Activated CD8-positive, alpha-beta memory T cell treated with anti-CD3 and anti-CD28 coated beads for 1 hour (primary cell): ENCODE data around the gene PMEPA1.

Experiments used
- DNase-seq, 2 donors: peaks; one replicate each; pipeline ENCODE4 v3.0.0-alpha.2; 2020; ENCODE audit warnings: low read depth in 1 of 2; ENCODE audit errors: extremely low read depth in 1 of 2

The PMEPA1 gene

GRCh38 chr20:57695012-57695411 is 14.8 kb downstream of the PMEPA1 start:
- DNase-seq, result no peak

- DNase-seq, result no peak
Measured at GRCh38 chr20:57694481-57694880, 15.3 kb downstream of the PMEPA1 start.

- no peak for DNase-seq
Measured at GRCh38 chr20:57693670-57694329, 16.0 kb downstream of the PMEPA1 start.

- DNase-seq, result no peak
Measured at GRCh38 chr20:57693002-57693582, 16.7 kb downstream of the PMEPA1 start.

- no peak for DNase-seq
Measured at GRCh38 chr20:57692393-57692792, 17.4 kb downstream of the PMEPA1 start.

GRCh38 chr20:57691699-57692098 is 18.1 kb downstream of the PMEPA1 start:
- DNase-seq, result no peak

GRCh38 chr20:57690525-57690924 is 19.3 kb downstream of the PMEPA1 start:
- no peak for DNase-seq

GRCh38 chr20:57689745-57690481 is 19.9 kb downstream of the PMEPA1 start:
- DNase-seq, result no peak

GRCh38 chr20:57688864-57689263 is 21.0 kb downstream of the PMEPA1 start:
- DNase-seq, result no peak

GRCh38 chr20:57688295-57688694 is 21.5 kb downstream of the PMEPA1 start:
- no peak for DNase-seq

GRCh38 chr20:57686931-57687652 is 22.7 kb downstream of the PMEPA1 start:
- no peak for DNase-seq

GRCh38 chr20:57685146-57685758 is 24.6 kb downstream of the PMEPA1 start:
- DNase-seq, result no peak

- no peak for DNase-seq
Measured at GRCh38 chr20:57684808-57685140, 25.0 kb downstream of the PMEPA1 start.

- DNase-seq, result no peak
Measured at GRCh38 chr20:57683881-57684807, 25.7 kb downstream of the PMEPA1 start.

- no peak for DNase-seq
Measured at GRCh38 chr20:57683287-57683686, 26.5 kb downstream of the PMEPA1 start.

GRCh38 chr20:57682184-57683101 is 27.4 kb downstream of the PMEPA1 start:
- no peak for DNase-seq

- DNase-seq, result peak in 1 of 2 donors; percentile 16
Measured at GRCh38 chr20:57680934-57681914, 28.6 kb downstream of the PMEPA1 start.
